Neuronal stem cell (in vitro differentiated cells): ENCODE results near the gene HLA-DOA.

Experiments
- DNase-seq: peaks from one replicate; pipeline ENCODE4 v3.0.0-alpha.2; 2013; ENCODE audit warnings: low spot score
- H2AFZ ChIP-seq: one replicate; pipeline ENCODE4 v1.6.1; 2013; ENCODE audit warnings: mild to moderate bottlenecking, low read length, inconsistent platforms
- H2AK5ac ChIP-seq: 2 replicates; pipeline ENCODE4 v1.6.1; 2013; ENCODE audit warnings: low read depth, mild to moderate bottlenecking, inconsistent platforms, low read length, moderate library complexity, mixed read lengths
- H2BK120ac ChIP-seq: 2 replicates; pipeline ENCODE4 v1.6.1; 2013; ENCODE audit warnings: low read depth, mild to moderate bottlenecking, inconsistent platforms, low read length, moderate library complexity, mixed read lengths
- H2BK12ac ChIP-seq: one replicate; pipeline ENCODE4 v1.6.1; 2013; ENCODE audit warnings: low read length, inconsistent platforms
- H2BK15ac ChIP-seq: 2 replicates; pipeline ENCODE4 v1.6.1; 2013; ENCODE audit warnings: mild to moderate bottlenecking, low read length, inconsistent platforms, mixed read lengths
- H2BK5ac ChIP-seq: one replicate; pipeline ENCODE4 v1.6.1; 2013; ENCODE audit warnings: inconsistent platforms, mild to moderate bottlenecking, low read length, moderate library complexity
- H3K14ac ChIP-seq: one replicate; pipeline ENCODE4 v1.6.1; 2013; ENCODE audit warnings: low read length, inconsistent platforms
- H3K18ac ChIP-seq: 2 replicates; pipeline ENCODE4 v1.6.1; 2013; ENCODE audit warnings: low read length, inconsistent platforms
- H3K23ac ChIP-seq: 2 replicates; pipeline ENCODE4 v1.6.1; 2013; ENCODE audit warnings: low read depth, mild to moderate bottlenecking, mixed read lengths, low read length, inconsistent platforms; ENCODE audit not compliant: poor library complexity
- H3K27ac ChIP-seq: replicated peaks from 3 replicates; pipeline ENCODE4 v1.5.1; 2013; ENCODE audit warnings: low read length, inconsistent platforms
- H3K27me3 ChIP-seq, 3 experiments: 2 replicates each; pipeline ENCODE4 v1.6.1; 2013; ENCODE audit warnings: low read length in 3 of 3, mild to moderate bottlenecking in 2 of 3, inconsistent platforms in 1 of 3, low read depth in 1 of 3, mixed read lengths in 1 of 3, moderate library complexity in 1 of 3; ENCODE audit not compliant: control insufficient read depth in 3 of 3, insufficient read depth in 3 of 3
- H3K36me3 ChIP-seq, 2 donors: replicated peaks in 1 of 2; 2 replicates each; pipeline ENCODE4 v1.6.1; 2013; ENCODE audit warnings: low read length in 2 of 2; ENCODE audit not compliant: control insufficient read depth in 2 of 2, insufficient read depth in 2 of 2
- H3K4ac ChIP-seq: 2 replicates; pipeline ENCODE4 v1.6.1; 2013; ENCODE audit warnings: inconsistent platforms, mild to moderate bottlenecking, low read length, moderate library complexity
- H3K4me1 ChIP-seq, 2 donors: 1 replicate in 1 of 2; 2 replicates in 1 of 2; pipeline ENCODE4 v1.6.1; 2013; ENCODE audit warnings: low read length in 2 of 2, low read depth in 1 of 2; ENCODE audit not compliant: control insufficient read depth in 2 of 2, insufficient read depth in 1 of 2
- H3K4me2 ChIP-seq: one replicate; pipeline ENCODE4 v1.6.1; 2013; ENCODE audit warnings: mild to moderate bottlenecking, low read length, inconsistent platforms; ENCODE audit not compliant: insufficient read depth, poor library complexity, severe bottlenecking
- H3K4me3 ChIP-seq, 2 donors: 2 replicates each; pipeline ENCODE4 v1.5.1; 2013; ENCODE audit warnings: low read length in 2 of 2, mild to moderate bottlenecking in 2 of 2, inconsistent platforms in 1 of 2, moderate library complexity in 1 of 2
- H3K79me1 ChIP-seq: one replicate; pipeline ENCODE4 v1.6.1; 2013; ENCODE audit warnings: low read depth, mild to moderate bottlenecking, inconsistent platforms, low read length, moderate library complexity
- H3K9ac ChIP-seq: one replicate; pipeline ENCODE4 v1.6.1; 2013; ENCODE audit warnings: mild to moderate bottlenecking, low read depth, low read length, inconsistent platforms; ENCODE audit not compliant: poor library complexity
- H3K9me3 ChIP-seq, 2 donors: replicated peaks in 1 of 2; 2 replicates each; pipeline versions ENCODE3 to v1.6.1; 2013; ENCODE audit warnings: low read length in 2 of 2, mild to moderate bottlenecking in 2 of 2, inconsistent platforms in 1 of 2, low read depth in 1 of 2, mixed read lengths in 1 of 2, moderate library complexity in 1 of 2; ENCODE audit not compliant: control insufficient read depth in 2 of 2, insufficient read depth in 1 of 2
- H4K8ac ChIP-seq: one replicate; pipeline ENCODE4 v1.6.1; 2013; ENCODE audit warnings: low read depth, mild to moderate bottlenecking, inconsistent platforms, low read length, moderate library complexity
- H4K91ac ChIP-seq: one replicate; pipeline ENCODE4 v1.6.1; 2013; ENCODE audit warnings: low read length, low read depth, mild to moderate bottlenecking, inconsistent platforms; ENCODE audit not compliant: poor library complexity
- WGBS, 2 donors: extraction: QIAGEN DNeasy Blood & Tissue Kit; methylation state at CpG; one replicate each; pipeline ENCODE4 v1.1.7; 2013; ENCODE audit warnings: missing lambda C conversion rate in 2 of 2, mixed read lengths in 1 of 2; ENCODE audit not compliant: insufficient read length in 2 of 2, insufficient replicate concordance in 1 of 2; ENCODE audit errors: extremely low coverage in 2 of 2; 5-methylcytosine and 5-hydroxymethylcytosine counted together

Gene HLA-DOA

DNA sequence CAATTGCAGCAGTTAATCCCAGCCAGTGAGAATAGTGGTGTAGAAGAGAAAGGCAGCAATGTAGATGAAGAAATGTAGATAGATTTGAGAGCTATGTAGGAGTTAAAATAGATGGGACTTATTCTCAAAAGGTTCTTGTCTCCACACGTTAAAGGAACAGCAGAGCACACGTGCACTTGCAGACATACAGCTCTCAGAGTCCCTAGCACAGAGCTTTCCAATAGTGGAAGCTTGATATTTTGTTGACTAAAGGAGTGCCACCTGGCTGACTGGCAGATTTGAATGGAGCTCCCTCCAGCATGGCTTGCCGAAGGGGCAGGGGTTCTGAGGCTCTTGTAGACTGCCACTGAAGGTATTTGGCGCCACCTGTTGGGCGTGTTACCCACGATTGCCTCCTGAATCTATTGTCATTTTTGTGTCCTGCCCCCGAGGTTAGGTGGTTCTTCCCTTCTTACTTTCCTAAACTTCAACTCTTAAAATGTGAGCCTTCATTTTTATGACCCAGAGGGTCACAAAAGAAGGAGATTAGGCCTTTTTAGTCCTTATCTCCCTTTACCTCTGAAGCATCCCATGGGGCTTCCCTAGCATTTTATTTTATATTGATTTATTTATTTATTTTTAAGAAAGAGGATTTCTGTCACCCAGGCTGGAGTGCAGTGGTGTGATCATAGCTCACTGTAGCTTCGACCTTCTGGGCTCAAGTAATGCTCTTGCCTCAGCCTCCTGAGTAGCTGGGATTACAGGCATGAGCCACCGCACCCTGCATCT lies 24.6 kb downstream of the HLA-DOA start:
- H3K4me3 ChIP-seq, result no peak overlapping the region
- H3K79me1 ChIP-seq, result peaks cover 6% of the 10 kb centered on the region
- peak; percentile 84 for DNase-seq
- no peak overlapping the region for H2AFZ ChIP-seq
- peaks cover 13 to 27% of the 10 kb centered on the region in 2 donors for H3K36me3 ChIP-seq
- H3K23ac ChIP-seq, result no peak overlapping the region
- no peaks in the 10 kb centered on the region for H3K9me3 ChIP-seq
- no peak overlapping the region for H3K27ac ChIP-seq
- no peak overlapping the region for H3K4me2 ChIP-seq
- no peak overlapping the region for H2BK5ac ChIP-seq
- no peaks in the 10 kb centered on the region for H3K4me1 ChIP-seq
- no peak overlapping the region for H4K8ac ChIP-seq
- H2BK120ac ChIP-seq, result no peak overlapping the region
- peaks cover 0 to 9% (median 0%) of the 10 kb centered on the region in 3 experiments for H3K27me3 ChIP-seq
- no peak overlapping the region for H3K14ac ChIP-seq
- WGBS, 2 donors, result no CpG with 5 or more reads among the region's 9 CpGs
- no peak overlapping the region for H2BK12ac ChIP-seq
- H3K4ac ChIP-seq, result no peak overlapping the region
- H2AK5ac ChIP-seq, result no peak overlapping the region
- H2BK15ac ChIP-seq, result no peak overlapping the region
- no peak overlapping the region for H3K18ac ChIP-seq
- H4K91ac ChIP-seq, result no peak overlapping the region
- H3K9ac ChIP-seq, result no peak overlapping the region

DNA sequence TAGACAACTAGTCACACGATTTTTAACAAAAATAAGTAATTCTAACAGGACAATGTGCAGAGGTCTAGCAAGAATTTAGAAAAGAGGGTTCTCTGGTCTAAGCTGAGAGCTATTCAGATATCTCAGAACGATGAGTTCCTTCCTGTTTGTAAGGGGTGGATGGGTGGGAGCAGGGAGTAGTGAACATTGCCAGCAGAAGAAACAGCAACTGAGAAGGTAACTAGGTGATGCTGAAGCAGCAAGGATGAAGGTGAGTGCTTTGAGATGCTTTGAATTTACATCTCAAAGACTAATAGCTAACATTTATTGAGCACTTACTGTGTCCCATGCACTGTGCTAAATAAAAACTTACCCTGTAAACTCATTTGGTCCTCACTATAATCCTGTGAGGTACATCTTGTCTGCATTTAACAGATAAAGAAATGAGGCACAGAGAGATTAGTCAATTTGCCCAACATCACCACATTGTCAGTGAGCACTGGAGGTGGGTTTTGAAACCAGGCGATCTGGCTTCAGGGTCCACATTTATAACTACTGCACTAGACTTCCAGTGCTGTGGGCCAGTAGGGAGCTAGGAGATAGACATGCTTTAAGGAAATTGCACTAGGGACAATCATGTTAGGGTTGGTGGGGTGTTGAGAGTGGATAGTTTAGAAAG lies 25.3 kb downstream of the HLA-DOA start:
- no CpG with 5 or more reads among the region's 3 CpGs for WGBS, 2 donors
- no peak overlapping the region for H3K14ac ChIP-seq
- peaks cover 18 to 35% of the 10 kb centered on the region in 2 donors for H3K36me3 ChIP-seq
- no peak overlapping the region for H3K4me3 ChIP-seq
- no peaks in the 10 kb centered on the region for H3K9me3 ChIP-seq
- peaks cover 8% of the 10 kb centered on the region for H3K79me1 ChIP-seq
- no peak overlapping the region for H3K27ac ChIP-seq
- H4K8ac ChIP-seq, result no peak overlapping the region
- no peak overlapping the region for H3K18ac ChIP-seq
- H2BK120ac ChIP-seq, result no peak overlapping the region
- H3K9ac ChIP-seq, result no peak overlapping the region
- no peak for DNase-seq
- H3K4ac ChIP-seq, result no peak overlapping the region
- H3K27me3 ChIP-seq, result peaks cover 0 to 9% (median 0%) of the 10 kb centered on the region in 3 experiments
- no peak overlapping the region for H2BK5ac ChIP-seq
- no peak overlapping the region for H3K23ac ChIP-seq
- no peaks in the 10 kb centered on the region for H3K4me1 ChIP-seq
- H2AFZ ChIP-seq, result no peak overlapping the region
- H4K91ac ChIP-seq, result no peak overlapping the region
- no peak overlapping the region for H3K4me2 ChIP-seq
- no peak overlapping the region for H2BK15ac ChIP-seq
- H2AK5ac ChIP-seq, result no peak overlapping the region
- no peak overlapping the region for H2BK12ac ChIP-seq

GRCh38 chr6:32983493-32983848 lies 25.9 kb downstream of the HLA-DOA start:
- H3K4me3 ChIP-seq, result no peak overlapping the region
- H2BK5ac ChIP-seq, result no peak overlapping the region
- WGBS, 2 donors, result no CpG with 5 or more reads among the region's 1 CpG
- H3K4me2 ChIP-seq, result no peak overlapping the region
- no peak overlapping the region for H3K9ac ChIP-seq
- no peak overlapping the region for H4K8ac ChIP-seq
- H3K36me3 ChIP-seq, result peaks cover 22 to 41% of the 10 kb centered on the region in 2 donors
- no peak overlapping the region for H3K27ac ChIP-seq
- peaks cover 0 to 9% (median 0%) of the 10 kb centered on the region in 3 experiments for H3K27me3 ChIP-seq
- no peak overlapping the region for H2AK5ac ChIP-seq
- H2AFZ ChIP-seq, result no peak overlapping the region
- DNase-seq, result no peak
- no peak overlapping the region for H3K23ac ChIP-seq
- H3K9me3 ChIP-seq, result no peaks in the 10 kb centered on the region
- no peak overlapping the region for H3K14ac ChIP-seq
- H4K91ac ChIP-seq, result no peak overlapping the region
- H2BK120ac ChIP-seq, result no peak overlapping the region
- no peak overlapping the region for H3K18ac ChIP-seq
- H2BK15ac ChIP-seq, result no peak overlapping the region
- H3K79me1 ChIP-seq, result peaks cover 10% of the 10 kb centered on the region
- no peak overlapping the region for H2BK12ac ChIP-seq
- peaks cover 0 to 1% of the 10 kb centered on the region in 2 donors for H3K4me1 ChIP-seq
- no peak overlapping the region for H3K4ac ChIP-seq

- Histone ChIP-seq H3K14ac (no peak overlapping the region), H2BK15ac (no peak overlapping the region), H2AFZ (no peak overlapping the region), H2BK12ac (no peak overlapping the region), H4K91ac (no peak overlapping the region), H3K36me3 (peaks cover 28 to 47% of the 10 kb centered on the region in 2 donors), H2BK120ac (no peak overlapping the region), H3K4me3 (no peak overlapping the region), H3K27me3 (peaks cover 0 to 5% (median 0%) of the 10 kb centered on the region in 3 experiments), H3K9me3 (no peaks in the 10 kb centered on the region), H3K9ac (no peak overlapping the region), H2BK5ac (no peak overlapping the region), H3K4me2 (no peak overlapping the region), H3K4ac (no peak overlapping the region), H4K8ac (no peak overlapping the region), H3K4me1 (peaks cover 0 to 1% of the 10 kb centered on the region in 2 donors), H3K18ac (no peak overlapping the region), H3K27ac (no peak overlapping the region), H3K23ac (no peak overlapping the region), H3K79me1 (peaks cover 10% of the 10 kb centered on the region), H2AK5ac (no peak overlapping the region)
- no CpG with 5 or more reads among the region's 6 CpGs for WGBS, 2 donors
- no peak for DNase-seq
These were observed 26.5 kb downstream of the HLA-DOA start for GRCh38 chr6:32982702-32983492.
